HG02970 (cell line): ENCODE data around the gene CETP.
"Not testable (repeated sequence)": the region's sequence is repeated elsewhere in the genome, so short reads cannot be mapped to it uniquely, and the experiment has no call there.

Experiments used
- ATAC-seq: cut with Tn5 transposase; IDR thresholded peaks from one replicate; pipeline ENCODE4 v1.9.1; 2021; ENCODE audit warnings: mild to moderate bottlenecking, moderate library complexity, moderate number of reproducible peaks; ENCODE audit not compliant: unreplicated experiment, low FRiP score

CETP gene

GRCh38 chr16:56994311-56994710 is 32.6 kb downstream of the CETP start:
- no peak for ATAC-seq

- no peak for ATAC-seq
Measured at GRCh38 chr16:56995136-56995805, 33.5 kb downstream of the CETP start.

- no peak for ATAC-seq
Measured at GRCh38 chr16:56997264-56997663, 35.5 kb downstream of the CETP start.

GRCh38 chr16:56997931-56998330 is 36.2 kb downstream of the CETP start:
- ATAC-seq = no peak

- ATAC-seq = no peak
Measured at GRCh38 chr16:56998352-56998751, 36.6 kb downstream of the CETP start.

GRCh38 chr16:56998861-56999260 is 37.1 kb downstream of the CETP start:
- no peak for ATAC-seq

- no peak for ATAC-seq
Measured at GRCh38 chr16:56999409-57000270, 37.9 kb downstream of the CETP start.

- no peak for ATAC-seq
Measured at GRCh38 chr16:57000271-57001025, 38.7 kb downstream of the CETP start.

- no peak for ATAC-seq
Measured at GRCh38 chr16:57001026-57001679, 39.4 kb downstream of the CETP start.

GRCh38 chr16:57003439-57004386 is 42.0 kb downstream of the CETP start:
- ATAC-seq = no peak

GRCh38 chr16:57004387-57005250 is 42.9 kb downstream of the CETP start:
- no peak for ATAC-seq

GRCh38 chr16:57005597-57005996 is 43.8 kb downstream of the CETP start:
- not testable (repeated sequence) for ATAC-seq

GRCh38 chr16:57007050-57007449 is 45.3 kb downstream of the CETP start:
- no peak for ATAC-seq

- no peak for ATAC-seq
Measured at GRCh38 chr16:57007530-57007929, 45.8 kb downstream of the CETP start.

- no peak for ATAC-seq
Measured at GRCh38 chr16:57008440-57008839, 46.7 kb downstream of the CETP start.

- no peak for ATAC-seq
Measured at GRCh38 chr16:57009643-57010170, 48.0 kb downstream of the CETP start.

GRCh38 chr16:57012353-57012752 is 50.6 kb downstream of the CETP start:
- no peak for ATAC-seq

GRCh38 chr16:57013229-57013628 is 51.5 kb downstream of the CETP start:
- ATAC-seq = no peak
